Endothelial cell of umbilical vein (primary cell): ENCODE results near the gene PDCD2L. TPM values are rescaled to one million over a fixed set of nuclear protein-coding genes. Genes with fewer than 3 reads are reported as not detected.

Experiments
- BruUV-seq: library from RNA; stranded (reverse); fragments of 400-500 nt; replicated peaks from 2 replicates; lab custom pipeline; 2021; lab: Mats Ljungman, UMichigan
- CTCF ChIA-PET: fragments of 300-600, 350-600 bp; sonication (Branson Sonifier 250); formaldehyde crosslinking; loops from one replicate; lab custom pipeline; 2021; ENCODE audit warnings: antibody characterized with exemption, inconsistent platforms; lab: Charles Lee
- POLR2A ChIA-PET: fragments of 300-600, 350-600 bp; sonication (Branson Sonifier 250); formaldehyde crosslinking; loops from one replicate; lab custom pipeline; 2021; ENCODE audit warnings: antibody characterized with exemption, inconsistent platforms; lab: Charles Lee
- DNase-seq: peaks from one replicate; pipeline ENCODE4 v3.0.0-alpha.2; 2011; ENCODE audit warnings: low read depth, low spot score
- FAIRE-seq: peaks from 2 replicates; lab custom pipeline; 2011; peaks lifted over from hg19 to GRCh38; lab: Jason Lieb, UNC
- H2AFZ ChIP-seq: 2 replicates; pipeline ENCODE4 v1.6.0; 2012; ENCODE audit warnings: low read depth, low read length, control low read depth, inconsistent platforms
- H3K27ac ChIP-seq: 2 replicates; pipeline ENCODE4 v1.5.1; 2011; ENCODE audit warnings: low read depth, mild to moderate bottlenecking, control low read depth, low read length, moderate library complexity; ENCODE audit not compliant: insufficient read depth
- H3K27me3 ChIP-seq, 2 experiments: 2 replicates each; pipeline versions ENCODE4 v1.6.0 to v1.6.1; 2011; ENCODE audit warnings: low read length in 2 of 2, mixed read lengths in 1 of 2; ENCODE audit not compliant: control insufficient read depth in 2 of 2, insufficient read depth in 2 of 2
- H3K36me3 ChIP-seq, 2 experiments: 2 replicates in 1 of 2; 3 replicates in 1 of 2; pipeline ENCODE4 v1.5.1; 2011; ENCODE audit warnings: low read length in 2 of 2, mild to moderate bottlenecking in 1 of 2, moderate library complexity in 1 of 2; ENCODE audit not compliant: control insufficient read depth in 2 of 2, insufficient read depth in 2 of 2; ENCODE audit errors: extremely low read depth in 1 of 2
- H3K4me1 ChIP-seq: 3 replicates; pipeline ENCODE4 v1.5.1; 2011; ENCODE audit warnings: mild to moderate bottlenecking, low read length; ENCODE audit not compliant: control insufficient read depth, insufficient read depth; ENCODE audit errors: extremely low read depth
- H3K4me2 ChIP-seq: 2 replicates; pipeline ENCODE4 v1.6.1; 2011; ENCODE audit warnings: low read length, control low read depth, mixed read lengths; ENCODE audit not compliant: insufficient read depth
- H3K4me3 ChIP-seq, 3 experiments: fragments of 200-600 bp in 1 of 3; sonication (generic), shearing (Covaris generic) in 1 of 3; replicated peaks in 1 of 3; 2 replicates each; pipeline ENCODE4 v1.5.1; 2011 to 2016; ENCODE audit warnings: control low read depth in 3 of 3, low read length in 3 of 3, mild to moderate bottlenecking in 2 of 3, inconsistent platforms in 1 of 3, low read depth in 1 of 3, moderate library complexity in 1 of 3; ENCODE audit not compliant: insufficient read depth in 1 of 3
- H3K79me2 ChIP-seq: 2 replicates; pipeline ENCODE4 v1.6.0; 2012; ENCODE audit warnings: low read length, inconsistent platforms; ENCODE audit not compliant: control insufficient read depth, insufficient read depth
- H3K9ac ChIP-seq: replicated peaks from 2 replicates; pipeline ENCODE3; 2011; ENCODE audit warnings: low read length, control low read depth; ENCODE audit not compliant: insufficient read depth; ENCODE audit errors: extremely low read depth
- H3K9me1 ChIP-seq: replicated peaks from 3 replicates; pipeline ENCODE4 v1.6.0; 2011; ENCODE audit warnings: mild to moderate bottlenecking, low read length; ENCODE audit not compliant: control insufficient read depth, insufficient read depth; ENCODE audit errors: extremely low read depth
- H3K9me3 ChIP-seq: replicated peaks from 2 replicates; pipeline ENCODE4 v1.5.1; 2012; ENCODE audit warnings: low read length, inconsistent platforms; ENCODE audit not compliant: control insufficient read depth, insufficient read depth
- H4K20me1 ChIP-seq: replicated peaks from 2 replicates; pipeline ENCODE3; 2011; ENCODE audit warnings: mild to moderate bottlenecking, low read length; ENCODE audit not compliant: control insufficient read depth, insufficient read depth; ENCODE audit errors: extremely low read depth
- EZH2 ChIP-seq: IDR thresholded peaks from 2 replicates; pipeline ENCODE4 v1.6.1; 2012; ENCODE audit warnings: borderline replicate concordance, low read depth, mild to moderate bottlenecking, moderate library complexity, low read length, inconsistent platforms; ENCODE audit not compliant: severe bottlenecking
- FOS ChIP-seq: IDR thresholded peaks from 2 replicates; pipeline ENCODE4 v1.6.1; 2011; ENCODE audit warnings: mild to moderate bottlenecking, low read length, moderate library complexity, borderline replicate concordance; ENCODE audit not compliant: insufficient read depth
- GATA2 ChIP-seq: IDR thresholded peaks from 2 replicates; pipeline ENCODE4 v1.7.0; 2011; ENCODE audit warnings: low read depth, mild to moderate bottlenecking, moderate library complexity, mixed read lengths, low read length; ENCODE audit not compliant: insufficient read length, insufficient read depth
- JUN ChIP-seq: IDR thresholded peaks from 2 replicates; pipeline ENCODE4 v1.6.1; 2011; ENCODE audit warnings: borderline replicate concordance, low read depth; ENCODE audit not compliant: insufficient read length, insufficient read depth
- MYC ChIP-seq: IDR thresholded peaks from one replicate; pipeline ENCODE4 v1.6.1; 2011; ENCODE audit warnings: mild to moderate bottlenecking, low read depth, low read length
- POLR2A ChIP-seq: IDR thresholded peaks from 2 replicates; pipeline ENCODE4 v1.6.1; 2012; ENCODE audit warnings: low read depth, mild to moderate bottlenecking, control low read depth, low read length
- POLR2AphosphoS5 ChIP-seq: IDR thresholded peaks from 2 replicates; pipeline ENCODE4 v1.6.1; 2012; ENCODE audit warnings: low read depth, mild to moderate bottlenecking, control low read depth, low read length, moderate library complexity; ENCODE audit not compliant: insufficient read depth
- dilution Hi-C: fragments of 300-500 bp; cut with MboI; formaldehyde crosslinking; loops from one replicate; pipeline ENCODE4 v1.15.0; 2019; ENCODE audit warnings: low sequenced_read_pairs; ENCODE audit not compliant: extremely low pct_ligation_motif_present
- intact Hi-C: fragments of 100-400 bp; cut with micrococcal nuclease; formaldehyde crosslinking; loops from one replicate; pipeline ENCODE4 v1.10.0; 2022
- polyA plus RNA-seq, 4 experiments: library from polyadenylated mRNA; depleted of rRNA in 3 of 4; stranded (reverse) in 3 of 4; unstranded in 1 of 4; fragments of >200 nt; gene quantifications; 2 replicates each; pipeline versions ENCODE4 v1.2.1 to v1.2.3, GENCODE V29; 2011 to 2012; ENCODE audit warnings: missing spikeins in 1 of 4
- total RNA-seq: library from RNA; stranded (reverse); gene quantifications from 2 replicates; pipeline ENCODE4 v1.2.3, GENCODE V29; 2021
- TF ChIP-seq, protein P1 (sequence below): IDR thresholded peaks from 2 replicates; pipeline ENCODE4 v1.6.1; 2011; ENCODE audit not compliant: insufficient read depth, insufficient read length
- TF ChIP-seq, protein P2 (sequence below), 2 donors: IDR thresholded peaks; 1 replicate in 1 of 2; 2 replicates in 1 of 2; pipeline ENCODE4 v1.5.1; 2011; ENCODE audit warnings: low read length in 2 of 2, mild to moderate bottlenecking in 2 of 2, moderate library complexity in 2 of 2, control low read depth in 1 of 2, inconsistent platforms in 1 of 2, low read depth in 1 of 2; ENCODE audit not compliant: insufficient read depth in 1 of 2; ENCODE audit errors: extremely low read depth in 1 of 2

Gene PDCD2L
- total and polyA plus RNA-seq, 2 donors (not counting 3 experiments of a cell fraction or from before 2014, with no cell fraction given): 12.4 to 20.3 TPM

DNA sequence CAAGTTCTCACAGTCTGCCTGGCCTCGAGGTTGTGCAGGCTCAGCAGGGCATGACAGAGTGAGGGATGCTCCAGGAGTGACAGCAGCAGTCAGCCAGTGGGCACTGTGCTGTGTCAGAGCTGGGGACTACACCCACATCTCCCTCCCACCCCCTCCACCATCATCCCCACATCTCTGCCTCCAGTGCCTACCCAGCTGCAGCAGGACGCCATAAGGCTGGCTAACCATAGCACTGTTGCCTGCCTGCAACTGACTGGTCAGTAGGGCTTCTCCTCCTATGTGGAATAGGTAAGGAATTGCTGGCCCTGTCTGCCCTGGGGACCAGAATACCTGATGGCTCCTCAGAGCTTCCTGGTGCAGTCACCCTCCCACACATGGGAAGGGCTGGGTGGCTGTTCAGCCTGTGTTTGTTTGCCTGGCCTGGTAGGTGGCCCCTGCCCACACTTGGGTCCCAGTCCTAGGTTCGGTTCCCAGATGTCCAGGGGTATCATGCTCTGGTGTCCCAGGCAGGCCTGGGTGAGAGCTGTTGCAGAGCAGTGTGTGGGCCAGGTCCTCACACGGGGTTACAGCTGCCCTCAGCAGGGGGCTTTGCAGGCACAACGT is 23.5 kb upstream of the PDCD2L start:
- Histone ChIP-seq H3K9me3 (no peaks in the 10 kb centered on the region), H3K4me2 (no peak overlapping the region), H3K79me2 (no peaks in the 10 kb centered on the region), H2AFZ (no peak overlapping the region), H3K4me3 (no peak overlapping the region), H4K20me1 (no peaks in the 10 kb centered on the region), H3K4me1 (no peaks in the 10 kb centered on the region), H3K27ac (no peak overlapping the region), H3K9ac (no peak overlapping the region), H3K9me1 (no peaks in the 10 kb centered on the region), H3K36me3 (peaks cover 18 to 39% of the 10 kb centered on the region in 2 experiments), H3K27me3 (no peaks in the 10 kb centered on the region)
- intact Hi-C loops (no loop called here), dilution Hi-C loops (no loop called here)
- TF ChIP-seq POLR2A (no peak), MYC (no peak), JUN (no peak), GATA2 (no peak), EZH2 (no peak), POLR2AphosphoS5 (no peak), FOS (no peak)
- TF ChIP-seq, protein P1, sequence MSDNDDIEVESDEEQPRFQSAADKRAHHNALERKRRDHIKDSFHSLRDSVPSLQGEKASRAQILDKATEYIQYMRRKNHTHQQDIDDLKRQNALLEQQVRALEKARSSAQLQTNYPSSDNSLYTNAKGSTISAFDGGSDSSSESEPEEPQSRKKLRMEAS: no peak
- TF ChIP-seq, protein P2, sequence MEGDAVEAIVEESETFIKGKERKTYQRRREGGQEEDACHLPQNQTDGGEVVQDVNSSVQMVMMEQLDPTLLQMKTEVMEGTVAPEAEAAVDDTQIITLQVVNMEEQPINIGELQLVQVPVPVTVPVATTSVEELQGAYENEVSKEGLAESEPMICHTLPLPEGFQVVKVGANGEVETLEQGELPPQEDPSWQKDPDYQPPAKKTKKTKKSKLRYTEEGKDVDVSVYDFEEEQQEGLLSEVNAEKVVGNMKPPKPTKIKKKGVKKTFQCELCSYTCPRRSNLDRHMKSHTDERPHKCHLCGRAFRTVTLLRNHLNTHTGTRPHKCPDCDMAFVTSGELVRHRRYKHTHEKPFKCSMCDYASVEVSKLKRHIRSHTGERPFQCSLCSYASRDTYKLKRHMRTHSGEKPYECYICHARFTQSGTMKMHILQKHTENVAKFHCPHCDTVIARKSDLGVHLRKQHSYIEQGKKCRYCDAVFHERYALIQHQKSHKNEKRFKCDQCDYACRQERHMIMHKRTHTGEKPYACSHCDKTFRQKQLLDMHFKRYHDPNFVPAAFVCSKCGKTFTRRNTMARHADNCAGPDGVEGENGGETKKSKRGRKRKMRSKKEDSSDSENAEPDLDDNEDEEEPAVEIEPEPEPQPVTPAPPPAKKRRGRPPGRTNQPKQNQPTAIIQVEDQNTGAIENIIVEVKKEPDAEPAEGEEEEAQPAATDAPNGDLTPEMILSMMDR (IDR thresholded peaks at IDR 0.05; ENCODE audit: extremely low read depth in 1 of 2, insufficient read depth in 1 of 2, low read depth in 1 of 2, low read length in 2 of 2): no peak
- POLR2A ChIA-PET: no interaction called here
- DNase-seq: no peak
- no peak for FAIRE-seq
- CTCF ChIA-PET: no interaction called here
- no TSS peak for BruUV-seq
